Sigmoid colon (tissue), 7 donors: ENCODE data around the gene ABHD17C. TPM values are rescaled to one million over a fixed set of nuclear protein-coding genes. Genes with fewer than 3 reads are reported as not detected.

Experiments used
- DNase-seq: peaks from one replicate; pipeline ENCODE4 v3.0.0-alpha.2; 2019
- H3K27ac ChIP-seq, 4 donors: fragments of 200-600 bp; sonication (generic); one replicate each; pipeline ENCODE4 v1.5.1; 2016 to 2019; ENCODE audit warnings: mild to moderate bottlenecking in 1 of 4
- H3K27me3 ChIP-seq, 3 donors: fragments of 200-600 bp; sonication (generic); one replicate each; pipeline ENCODE4 v1.5.1; 2019; ENCODE audit warnings: mild to moderate bottlenecking in 1 of 3
- H3K36me3 ChIP-seq, 4 donors: fragments of 200-600 bp; sonication (generic); one replicate each; pipeline ENCODE4 v1.5.1; 2016 to 2019
- H3K4me1 ChIP-seq, 4 donors: fragments of 200-600 bp; sonication (generic); one replicate each; pipeline ENCODE4 v1.5.1; 2017 to 2019
- H3K4me3 ChIP-seq, 4 donors: fragments of 200-600 bp; sonication (generic); one replicate each; pipeline ENCODE4 v1.5.1; 2017 to 2019; ENCODE audit warnings: mild to moderate bottlenecking in 2 of 4, moderate library complexity in 1 of 4
- H3K9me3 ChIP-seq, 4 donors: fragments of 200-600 bp in 3 of 4; sonication (generic) in 3 of 4; one replicate each; pipeline versions ENCODE4 v1.5.1 to v1.6.1; 2013 to 2019
- EP300 ChIP-seq, 4 donors: sonication (generic); formaldehyde crosslinking; IDR thresholded peaks; one replicate each; pipeline ENCODE4 v1.6.1; 2017; ENCODE audit warnings: antibody characterized with exemption in 4 of 4
- POLR2A ChIP-seq, 2 donors: fragments of 450-650 bp; IDR thresholded peaks; one replicate each; pipeline ENCODE4 v1.6.1; 2016; ENCODE audit warnings: antibody characterized with exemption in 2 of 2, mild to moderate bottlenecking in 2 of 2, moderate library complexity in 2 of 2
- POLR2AphosphoS5 ChIP-seq, 4 donors: sonication (generic); formaldehyde crosslinking; IDR thresholded peaks; one replicate each; pipeline ENCODE4 v1.6.1; 2017; ENCODE audit warnings: antibody characterized with exemption in 4 of 4
- WGBS, 2 donors: extraction: QIAGEN DNeasy Blood & Tissue Kit; methylation state at CpG; one replicate each; pipeline ENCODE4 v1.1.7; 2013; 5-methylcytosine and 5-hydroxymethylcytosine counted together
- intact Hi-C: fragments of 100-400 bp; cut with DNase I; formaldehyde crosslinking; loops from one replicate; pipeline ENCODE4 v1.15.1; 2023
- polyA plus RNA-seq, 3 donors: library from polyadenylated mRNA; stranded (reverse); fragments of 200-250 nt; gene quantifications; one replicate each; pipeline ENCODE4 v1.2.3, GENCODE V29; 2013
- total RNA-seq, 4 donors: library from RNA; depleted of rRNA; stranded (reverse); fragments of >200 nt; gene quantifications; one replicate each; pipeline ENCODE4 v1.1.0, GENCODE V29; 2016
- TF ChIP-seq, protein P1 (sequence below), 4 experiments: fragments of 450-650 bp in 3 of 4; fragments of 200-600 bp in 1 of 4; IDR thresholded peaks; one replicate each; pipeline ENCODE4 v1.5.1; 2016 to 2019; ENCODE audit warnings: antibody characterized with exemption in 4 of 4, mild to moderate bottlenecking in 3 of 4, moderate library complexity in 2 of 4
- donor health status: healthy with polysubstance abuse.
- donor health status: Bipolar disorder and iron deficiency.
- donor health status: healthy.

ABHD17C gene
- total and polyA plus RNA-seq, 7 donors: 2.0 to 174 (median 4.2) TPM

DNA sequence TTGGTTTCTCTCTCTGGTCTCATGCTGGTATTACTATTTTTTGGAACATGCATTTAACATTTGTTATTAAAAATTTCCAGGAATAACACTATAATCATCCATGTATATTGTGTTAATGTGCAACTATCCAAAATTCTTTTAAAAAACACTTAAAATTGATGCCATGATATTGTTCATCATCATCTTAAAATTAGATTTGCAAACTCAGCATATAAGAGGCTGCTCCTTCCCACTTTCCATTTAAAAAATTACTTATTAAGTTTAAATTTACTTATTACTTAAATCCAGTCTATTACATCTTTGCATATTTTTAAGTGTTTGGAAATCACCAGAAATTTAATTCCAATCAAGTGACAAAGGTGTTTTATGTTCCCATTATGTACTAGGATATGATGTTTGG lies 5.8 kb upstream of the ABHD17C start:
- Histone ChIP-seq H3K27ac (no peak overlapping the region), H3K4me3 (no peak overlapping the region), H3K36me3 (no peaks in the 10 kb centered on the region), H3K4me1 (peaks cover 0 to 8% (median 6%) of the 10 kb centered on the region in 4 donors), H3K9me3 (no peaks in the 10 kb centered on the region), H3K27me3 (no peaks in the 10 kb centered on the region)
- TF ChIP-seq, protein P1, sequence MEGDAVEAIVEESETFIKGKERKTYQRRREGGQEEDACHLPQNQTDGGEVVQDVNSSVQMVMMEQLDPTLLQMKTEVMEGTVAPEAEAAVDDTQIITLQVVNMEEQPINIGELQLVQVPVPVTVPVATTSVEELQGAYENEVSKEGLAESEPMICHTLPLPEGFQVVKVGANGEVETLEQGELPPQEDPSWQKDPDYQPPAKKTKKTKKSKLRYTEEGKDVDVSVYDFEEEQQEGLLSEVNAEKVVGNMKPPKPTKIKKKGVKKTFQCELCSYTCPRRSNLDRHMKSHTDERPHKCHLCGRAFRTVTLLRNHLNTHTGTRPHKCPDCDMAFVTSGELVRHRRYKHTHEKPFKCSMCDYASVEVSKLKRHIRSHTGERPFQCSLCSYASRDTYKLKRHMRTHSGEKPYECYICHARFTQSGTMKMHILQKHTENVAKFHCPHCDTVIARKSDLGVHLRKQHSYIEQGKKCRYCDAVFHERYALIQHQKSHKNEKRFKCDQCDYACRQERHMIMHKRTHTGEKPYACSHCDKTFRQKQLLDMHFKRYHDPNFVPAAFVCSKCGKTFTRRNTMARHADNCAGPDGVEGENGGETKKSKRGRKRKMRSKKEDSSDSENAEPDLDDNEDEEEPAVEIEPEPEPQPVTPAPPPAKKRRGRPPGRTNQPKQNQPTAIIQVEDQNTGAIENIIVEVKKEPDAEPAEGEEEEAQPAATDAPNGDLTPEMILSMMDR (IDR thresholded peaks at IDR 0.05): no peak
- no peak for DNase-seq
- intact Hi-C loops: no loop called here

- Histone ChIP-seq H3K27me3 (no peaks in the 10 kb centered on the region), H3K9me3 (no peaks in the 10 kb centered on the region), H3K27ac (no peak overlapping the region), H3K4me1 (peaks cover 0 to 10% (median 7%) of the 10 kb centered on the region in 4 donors), H3K36me3 (no peaks in the 10 kb centered on the region), H3K4me3 (no peak overlapping the region)
- 75 to 81% methylated on average over 5 of the region's 5 CpGs for WGBS, 2 donors
- TF ChIP-seq POLR2AphosphoS5 (IDR thresholded peaks at IDR 0.05) (no peak), POLR2A (IDR thresholded peaks at IDR 0.05) (no peak), EP300 (IDR thresholded peaks at IDR 0.05) (no peak)
- TF ChIP-seq, protein P1 (IDR thresholded peaks at IDR 0.05): no peak
- intact Hi-C loops: loop anchor here (5.0 to 10.0 kb wide), 4 partner anchors 85 to 285 kb away; partner anchors contain the start of gene CEMIP
- DNase-seq: no peak
Observed at GRCh38 chr15:80689716-80690115, 5.4 kb upstream of the ABHD17C start.

DNA sequence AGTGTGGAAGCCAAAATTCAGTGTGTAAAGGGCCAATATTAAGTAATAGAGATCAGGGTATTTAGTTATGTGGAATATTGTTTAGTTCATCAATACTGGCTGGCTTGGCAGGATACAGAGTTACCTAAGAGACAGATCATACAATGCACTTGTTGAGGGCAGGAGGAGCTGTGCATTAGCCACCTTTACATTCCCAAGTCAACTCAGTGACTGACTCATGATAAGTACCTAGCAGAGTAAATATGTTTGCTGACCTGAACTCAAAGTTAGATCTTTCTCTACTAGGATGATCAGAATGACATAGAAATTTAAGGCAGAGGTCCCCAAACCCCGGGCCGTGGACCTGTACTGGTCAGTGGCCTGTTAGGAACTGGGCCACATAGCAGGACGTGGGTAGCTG lies 3.5 kb upstream of the ABHD17C start:
- intact Hi-C loops: loop anchor here (5.0 to 10.0 kb wide), 4 partner anchors 83 to 283 kb away; partner anchors contain the start of gene CEMIP
- no peak overlapping the region for H3K27ac ChIP-seq
- 88 to 90% methylated on average over 3 of the region's 3 CpGs for WGBS, 2 donors
- no peaks in the 10 kb centered on the region for H3K9me3 ChIP-seq
- no peaks in the 10 kb centered on the region for H3K27me3 ChIP-seq
- no peaks in the 10 kb centered on the region for H3K36me3 ChIP-seq
- DNase-seq: no peak
- H3K4me1 ChIP-seq: peaks cover 0 to 15% (median 14%) of the 10 kb centered on the region in 4 donors
- TF ChIP-seq POLR2A (IDR thresholded peaks at IDR 0.05) (no peak), POLR2AphosphoS5 (IDR thresholded peaks at IDR 0.05) (no peak), EP300 (IDR thresholded peaks at IDR 0.05) (no peak)
- TF ChIP-seq, protein P1 (IDR thresholded peaks at IDR 0.05): no peak
- no peak overlapping the region for H3K4me3 ChIP-seq

GRCh38 chr15:80693682-80694610 lies 1.2 kb upstream of the ABHD17C start:
- Histone ChIP-seq H3K27ac (peak overlapping the region; percentile 85 to 91 (median 88)), H3K27me3 (no peaks in the 10 kb centered on the region), H3K4me1 (peaks cover 0 to 28% (median 25%) of the 10 kb centered on the region in 4 donors), H3K4me3 (peak overlapping the region; percentile 63 to 83 (median 74)), H3K9me3 (no peaks in the 10 kb centered on the region), H3K36me3 (no peaks in the 10 kb centered on the region)
- TF ChIP-seq, protein P1 (IDR thresholded peaks at IDR 0.05): no peak
- TF ChIP-seq POLR2AphosphoS5 (IDR thresholded peaks at IDR 0.05): peak in 1 of 4 donors; percentile 15
- no peak for DNase-seq
- 27 to 43% methylated on average over 15 of the region's 15 CpGs for WGBS, 2 donors
- intact Hi-C loops: loop anchor here (5.0 to 10.0 kb wide), 4 partner anchors 81 to 281 kb away; partner anchors contain the start of gene CEMIP
